Epithelial cell of prostate (primary cell): ENCODE measurements around the gene BNC2.

Source experiments
- DNase-seq: peaks from one replicate; pipeline ENCODE4 v3.0.0-alpha.2; 2011; ENCODE audit warnings: low read depth, low spot score
- H3K27ac ChIP-seq: fragments of 450-650 bp; 2 replicates; pipeline ENCODE4 v1.5.1; 2017; ENCODE audit warnings: mild to moderate bottlenecking

The BNC2 gene

GRCh38 chr9:16414451-16414850 is 456.0 kb downstream of the BNC2 start:
- DNase-seq, result peak; percentile 61
- no peak overlapping the region for H3K27ac ChIP-seq

DNA sequence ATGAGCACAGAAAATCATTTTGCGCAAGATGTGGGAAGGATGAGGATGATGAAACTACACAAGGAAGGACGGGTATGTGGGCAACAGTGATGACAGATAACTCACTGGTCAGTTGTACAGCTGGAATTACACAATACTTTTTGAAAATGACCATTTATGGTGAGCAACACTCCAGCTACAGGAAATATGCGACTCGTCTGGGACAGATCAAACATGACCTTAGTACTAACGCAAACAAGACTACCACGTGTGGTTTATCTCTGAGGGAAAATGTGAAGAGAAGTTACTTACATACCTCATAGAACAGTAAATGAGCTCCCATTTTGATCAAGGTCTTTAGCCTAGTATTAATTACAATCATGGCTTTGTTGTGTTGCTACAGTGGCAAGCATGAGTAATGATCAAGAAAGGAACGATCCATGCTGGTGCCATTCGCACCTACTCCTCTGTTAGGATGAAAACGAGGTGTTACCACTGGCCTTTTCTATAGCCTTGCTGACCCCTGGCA is 456.9 kb downstream of the BNC2 start:
- H3K27ac ChIP-seq, result no peak overlapping the region
- DNase-seq, result no peak

DNA sequence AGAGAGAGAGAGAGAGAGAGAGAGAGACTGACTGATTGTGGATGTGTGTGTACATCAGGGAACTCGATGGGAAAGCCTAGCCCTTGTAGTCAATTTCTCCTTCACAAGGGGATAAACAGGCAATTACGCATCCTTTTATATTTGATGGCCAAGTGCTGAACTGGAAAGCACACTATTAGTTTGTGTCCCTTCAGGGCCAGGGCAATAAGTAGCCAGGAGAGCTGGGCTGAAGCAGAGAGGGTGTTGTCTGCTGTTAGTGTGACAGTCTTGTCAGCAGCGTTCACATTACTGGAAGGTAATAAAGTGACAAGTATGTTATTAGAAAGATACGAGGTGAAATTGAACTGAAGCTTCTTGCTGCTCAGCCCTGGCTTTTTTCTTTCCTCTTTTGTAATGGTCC is 457.7 kb downstream of the BNC2 start:
- H3K27ac ChIP-seq, result no peak overlapping the region
- DNase-seq, result no peak

DNA sequence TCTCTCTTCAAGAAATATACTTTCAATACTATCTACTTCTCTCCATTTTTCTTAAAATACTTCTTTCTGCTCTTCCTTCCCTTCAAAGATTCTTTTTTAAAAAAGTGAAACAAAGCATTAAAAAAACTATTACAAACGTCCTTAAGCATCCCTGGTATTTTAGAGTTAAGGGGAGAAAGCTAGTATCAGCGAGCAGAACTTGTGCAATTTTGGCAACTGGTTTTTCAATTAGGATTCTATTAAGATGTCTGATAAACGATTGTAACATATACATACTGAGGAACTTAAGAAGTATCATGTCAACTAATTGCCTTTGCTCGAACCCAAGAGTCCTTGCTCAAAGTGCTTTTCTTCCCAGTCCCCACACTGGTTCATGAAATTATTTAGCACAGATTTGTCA is 459.2 kb downstream of the BNC2 start:
- DNase-seq, result no peak
- H3K27ac ChIP-seq, result no peak overlapping the region

DNA sequence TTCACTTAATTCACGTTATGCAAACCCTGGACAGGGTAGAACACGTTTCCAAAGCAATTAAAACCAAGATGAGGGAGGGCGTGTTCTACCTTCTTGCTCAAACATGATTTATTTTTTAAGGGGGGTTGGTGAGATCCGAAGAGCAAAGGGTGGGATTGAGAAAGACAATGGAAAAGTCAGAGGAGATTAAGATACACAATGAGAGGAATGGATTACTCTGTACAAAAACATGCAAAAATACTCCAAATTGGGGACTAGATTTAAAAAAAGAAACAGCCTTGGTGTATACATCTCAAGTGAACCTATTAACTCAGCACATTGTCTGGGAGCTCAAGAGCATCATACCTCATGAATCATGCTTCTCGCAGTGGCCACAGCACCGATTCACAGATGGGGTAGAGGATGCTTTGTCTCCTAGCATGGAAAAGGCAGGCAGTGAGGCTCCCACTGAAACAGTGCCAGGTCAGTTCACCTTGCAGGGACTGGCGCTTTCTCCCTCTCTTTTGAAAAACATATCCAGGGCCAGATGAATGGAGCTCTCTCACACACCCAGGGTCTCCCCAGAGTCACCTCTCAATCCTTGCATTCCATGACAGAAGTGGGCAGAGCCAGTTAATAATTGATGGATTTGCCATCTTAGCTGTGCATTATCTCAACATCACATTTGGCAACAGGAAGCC is 459.7 kb downstream of the BNC2 start:
- DNase-seq, result no peak
- H3K27ac ChIP-seq, result no peak overlapping the region

DNA sequence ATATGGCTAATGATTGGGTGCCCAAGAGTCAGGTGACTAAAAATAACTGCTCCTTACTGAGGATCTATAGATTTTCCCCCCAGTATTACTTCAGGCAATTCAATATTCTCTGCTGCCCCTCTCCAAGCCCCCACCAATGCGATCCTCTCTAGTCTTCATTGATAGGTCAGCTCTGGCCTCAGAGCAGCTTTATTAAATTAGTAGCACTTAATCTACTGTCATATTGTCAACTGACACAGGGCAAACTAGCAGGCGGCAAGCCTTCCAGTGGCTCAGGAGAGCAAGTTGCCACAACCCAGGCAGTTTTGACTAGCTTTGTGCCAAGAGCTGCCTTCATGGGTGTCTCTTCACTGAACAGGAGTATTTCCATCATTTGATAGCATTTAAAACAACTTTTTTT is 462.9 kb downstream of the BNC2 start:
- DNase-seq, result no peak
- H3K27ac ChIP-seq, result no peak overlapping the region

DNA sequence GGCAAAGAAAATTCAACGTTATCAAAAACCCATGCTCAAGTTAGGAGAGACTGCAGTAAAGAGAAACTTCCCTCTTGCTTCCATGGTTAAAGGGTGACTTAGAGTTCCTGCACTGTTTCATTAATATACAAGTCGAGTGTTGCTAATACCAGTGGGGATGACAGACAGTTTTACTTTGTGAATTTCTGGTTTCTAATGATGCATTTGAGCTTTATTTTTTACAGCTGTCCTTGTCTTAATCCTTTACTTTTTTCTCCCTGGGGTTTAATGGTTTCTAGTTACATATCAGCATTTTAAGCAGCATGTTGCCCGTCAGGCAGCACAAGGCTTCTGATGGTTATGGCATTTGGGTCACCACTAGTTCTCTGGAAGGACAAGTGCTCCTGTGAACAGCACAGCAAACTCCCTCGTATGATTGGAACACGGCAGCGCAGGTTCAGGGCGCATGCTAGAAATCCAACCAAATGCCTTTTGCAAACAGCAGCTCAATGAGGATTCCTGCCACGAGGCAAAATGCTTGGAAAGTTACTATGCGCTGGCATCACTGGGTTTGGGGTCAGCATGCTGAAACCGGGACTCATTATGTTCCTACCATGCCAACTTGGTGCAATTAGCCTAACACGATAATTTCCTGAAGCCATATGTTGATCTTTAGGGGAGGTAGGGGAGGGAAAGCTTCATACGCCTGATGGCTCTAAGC is 463.8 kb downstream of the BNC2 start:
- no peak for DNase-seq
- no peak overlapping the region for H3K27ac ChIP-seq

DNA sequence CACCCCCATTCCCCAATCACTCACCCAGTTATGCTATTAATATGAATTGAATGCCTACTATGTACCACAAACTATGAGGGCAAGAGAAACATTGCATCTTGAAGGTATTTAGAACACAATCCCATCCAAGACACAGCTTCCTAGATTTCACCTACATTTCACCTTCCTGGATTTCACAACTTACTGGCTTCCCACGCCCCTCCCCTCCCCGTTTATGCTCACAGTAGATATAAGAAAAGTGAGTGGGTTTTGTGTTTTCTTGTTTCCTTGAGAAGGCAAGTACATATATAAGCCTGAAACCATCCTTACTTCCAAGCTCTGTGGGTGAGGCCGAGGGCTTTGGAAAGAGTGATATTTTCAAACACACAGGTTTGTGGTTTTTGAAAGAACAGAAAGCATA is 465.0 kb downstream of the BNC2 start:
- H3K27ac ChIP-seq, result no peak overlapping the region

GRCh38 chr9:16401701-16402100 is 468.8 kb downstream of the BNC2 start:
- no peak overlapping the region for H3K27ac ChIP-seq

More for the DNA sequence above, 465.0 kb downstream of the BNC2 start:
- DNase-seq, result no peak

GRCh38 chr9:16398691-16399090 is 471.8 kb downstream of the BNC2 start:
- no peak for DNase-seq
- H3K27ac ChIP-seq, result no peak overlapping the region

More at GRCh38 chr9:16401701-16402100, 468.8 kb downstream of the BNC2 start:
- no peak for DNase-seq

DNA sequence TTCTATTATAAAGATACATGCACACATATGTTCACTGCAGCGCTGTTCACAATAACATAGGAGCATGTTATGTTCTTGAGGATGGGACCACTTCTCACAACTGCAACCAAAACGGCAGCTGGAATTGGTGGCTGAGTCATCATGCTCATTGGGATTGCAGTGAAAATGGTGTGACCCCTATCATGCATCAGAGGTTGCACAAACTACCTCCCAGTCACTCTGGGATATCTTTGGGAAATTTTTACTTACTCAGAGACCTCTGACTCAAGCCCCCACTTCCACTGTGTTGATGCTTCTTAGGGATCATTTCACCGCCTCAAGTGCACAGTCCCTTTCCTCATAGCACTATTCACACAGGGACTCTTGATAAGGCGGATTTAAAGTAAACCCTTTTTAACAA is 474.1 kb downstream of the BNC2 start:
- no peak for DNase-seq
- H3K27ac ChIP-seq, result no peak overlapping the region

DNA sequence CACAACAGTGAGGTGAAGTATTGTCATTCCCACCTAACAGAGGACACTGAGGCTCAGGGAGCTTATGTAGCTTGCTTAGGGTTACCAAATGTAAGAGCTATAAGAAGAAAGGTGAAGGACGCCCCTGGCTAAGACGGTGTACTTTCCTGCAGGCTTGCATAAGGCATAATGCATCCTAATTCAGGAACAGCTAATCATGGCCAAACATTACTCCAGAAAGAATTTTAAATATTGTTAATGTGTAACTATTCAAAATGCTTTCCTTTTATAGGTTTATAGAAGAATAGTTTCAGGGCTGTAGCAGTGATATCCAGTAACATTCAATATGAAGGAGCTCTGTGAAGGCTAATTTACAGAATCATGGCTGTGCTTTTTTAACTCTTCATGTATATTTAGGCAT is 479.1 kb downstream of the BNC2 start:
- no peak overlapping the region for H3K27ac ChIP-seq
- no peak for DNase-seq

DNA sequence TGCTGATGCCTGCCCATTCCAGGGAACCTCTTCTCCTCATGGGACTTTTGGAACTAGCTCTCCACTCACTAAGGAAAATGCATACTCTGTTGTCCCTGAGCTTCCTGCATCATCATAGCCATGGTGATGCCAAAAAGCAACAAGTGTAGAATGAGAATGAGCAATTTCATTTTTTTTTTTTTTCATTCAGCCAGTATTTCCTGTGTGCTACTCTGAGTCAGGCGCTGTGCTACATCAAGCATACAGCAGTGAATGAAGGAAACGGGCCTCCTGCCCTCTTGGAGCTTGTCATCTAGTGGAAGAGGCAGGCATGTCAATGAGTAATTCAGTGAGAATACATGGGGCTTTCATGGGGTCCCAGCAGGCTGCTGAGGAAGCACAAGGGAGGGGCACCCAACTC is 483.1 kb downstream of the BNC2 start:
- DNase-seq, result no peak

DNA sequence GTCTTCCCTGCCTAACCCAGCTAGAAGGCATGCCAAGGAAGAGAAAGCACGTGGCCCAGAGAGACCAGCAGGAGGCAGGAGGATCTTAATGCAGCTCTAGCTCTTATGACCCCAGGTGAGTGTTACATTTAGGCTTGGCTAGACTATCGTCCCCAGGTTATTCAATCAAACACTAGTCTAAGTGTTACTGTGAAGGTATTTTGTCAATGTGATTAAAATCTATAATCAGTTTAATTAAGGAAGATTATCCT is 483.7 kb downstream of the BNC2 start:
- DNase-seq, result no peak
- no peak overlapping the region for H3K27ac ChIP-seq

More for the DNA sequence above, 483.1 kb downstream of the BNC2 start:
- no peak overlapping the region for H3K27ac ChIP-seq

DNA sequence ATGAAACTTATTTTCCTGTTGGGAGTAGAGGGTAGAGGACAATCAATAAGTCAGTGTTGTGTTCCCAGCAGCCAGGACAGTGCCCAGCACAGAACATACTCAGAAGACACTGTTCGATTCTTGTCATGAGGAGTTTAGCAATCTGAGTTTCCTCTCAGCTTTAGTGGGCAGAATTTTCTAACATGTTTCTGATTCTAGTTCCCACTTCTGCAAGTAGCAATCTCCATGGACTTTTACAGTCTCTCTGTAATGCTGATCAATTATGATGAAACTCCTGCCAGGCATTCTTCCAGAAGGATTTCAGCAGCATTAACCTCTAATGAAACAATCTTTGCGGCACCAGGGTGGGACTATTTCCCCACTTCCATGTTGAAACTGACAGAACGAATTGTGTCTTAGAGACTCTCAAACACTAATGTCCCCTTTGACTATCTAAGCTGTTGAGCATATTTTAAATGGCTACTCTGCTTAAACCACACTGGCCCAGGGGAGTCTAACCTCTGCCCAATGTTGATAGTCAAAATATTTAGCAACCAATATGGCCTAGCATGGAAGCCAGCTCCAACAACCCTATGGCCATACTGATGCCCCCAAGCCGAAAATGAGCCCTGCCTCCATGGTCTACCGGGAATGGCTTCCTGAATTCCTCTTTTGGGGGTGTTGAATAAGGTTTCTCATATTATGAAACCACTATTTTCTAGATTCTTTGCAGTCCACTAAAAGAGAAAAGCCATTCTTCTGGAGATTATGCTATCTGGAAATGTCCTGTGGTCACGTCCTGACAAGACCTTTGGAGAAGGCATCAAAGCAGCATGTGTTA is 484.3 kb downstream of the BNC2 start:
- no peak for DNase-seq
- no peak overlapping the region for H3K27ac ChIP-seq

GRCh38 chr9:16385590-16385989 is 484.9 kb downstream of the BNC2 start:
- H3K27ac ChIP-seq, result no peak overlapping the region
- no peak for DNase-seq

GRCh38 chr9:16384993-16385392 is 485.5 kb downstream of the BNC2 start:
- DNase-seq, result no peak
- no peak overlapping the region for H3K27ac ChIP-seq

DNA sequence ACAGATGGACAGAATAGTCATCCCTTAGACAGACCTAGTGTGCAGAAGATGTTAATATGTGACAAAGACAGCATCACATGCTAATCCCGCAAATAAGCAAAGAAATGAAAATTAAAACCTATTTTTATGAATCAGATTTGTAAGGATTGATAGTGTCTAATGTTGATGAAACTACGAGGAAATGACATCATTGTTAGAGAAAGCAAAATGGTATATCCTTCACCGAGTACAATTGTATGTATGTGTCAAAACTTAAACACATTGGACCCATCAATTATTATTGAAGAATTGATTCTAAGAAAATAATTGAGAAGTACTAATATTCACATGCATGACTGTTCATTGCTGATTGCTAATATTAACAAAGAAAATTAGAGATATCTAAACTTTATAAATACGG is 493.2 kb downstream of the BNC2 start:
- H3K27ac ChIP-seq, result no peak overlapping the region
- no peak for DNase-seq

GRCh38 chr9:16371306-16371705 is 499.2 kb downstream of the BNC2 start:
- no peak overlapping the region for H3K27ac ChIP-seq
- DNase-seq, result no peak

DNA sequence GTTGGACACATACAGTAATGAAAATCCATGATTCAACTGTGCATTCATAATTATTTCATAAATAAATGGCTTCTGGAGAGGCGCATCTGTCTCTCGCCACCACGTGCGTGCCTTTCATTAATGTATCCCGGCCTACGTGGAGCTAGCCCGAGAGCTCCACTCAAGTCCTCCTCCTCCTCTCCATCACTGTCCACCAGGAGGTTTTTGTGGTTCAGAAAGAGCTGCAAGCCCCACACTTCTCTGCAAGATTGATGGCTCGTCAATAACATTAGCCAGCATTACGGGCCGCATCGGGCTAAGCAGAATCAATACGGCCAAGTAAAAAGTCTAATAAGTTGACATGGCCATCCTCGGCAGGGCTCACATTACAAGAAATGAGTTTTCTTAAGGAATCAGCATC is 499.8 kb downstream of the BNC2 start:
- H3K27ac ChIP-seq, result no peak overlapping the region
- DNase-seq, result no peak

DNA sequence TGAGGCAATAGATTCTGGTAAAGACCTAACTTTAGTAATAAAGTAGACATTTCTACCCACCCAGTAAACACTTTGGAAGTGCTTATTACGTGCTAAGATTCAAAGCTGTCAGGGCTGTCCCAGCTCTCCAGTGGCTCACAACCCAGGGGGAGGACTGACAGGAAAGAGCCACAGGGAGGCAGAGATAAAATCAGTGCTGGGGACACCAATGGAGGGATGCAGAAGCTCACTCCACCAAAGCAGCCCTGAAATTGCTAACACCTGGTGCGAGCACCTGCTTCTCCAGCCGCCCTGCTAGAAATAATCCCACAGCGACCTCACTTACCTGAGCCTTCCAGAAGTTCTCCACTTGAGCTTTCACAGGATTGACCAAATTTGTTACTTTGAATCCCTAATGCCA is 501.0 kb downstream of the BNC2 start:
- H3K27ac ChIP-seq, result no peak overlapping the region
- DNase-seq, result no peak
